ENCODE data around the gene EOGT.

Gene EOGT

GRCh38 chr3:68972358-68972979 lies 41.0 kb downstream of the EOGT start:
- peak; percentile 93 for TF ChIP-seq CTCF (IDR thresholded peaks at IDR 0.05; ENCODE audit: low read length, missing control alignments)
- peak; percentile 68 for DNase-seq (ENCODE audit: low read depth)
- H3K4me3 ChIP-seq (replicated peaks; ENCODE audit: low read depth, low read length): no peak overlapping the region

GRCh38 chr3:68964694-68965093 lies 48.8 kb downstream of the EOGT start:
- TF ChIP-seq CTCF (IDR thresholded peaks at IDR 0.05; ENCODE audit: low read length, missing control alignments): no peak
- H3K4me3 ChIP-seq (replicated peaks; ENCODE audit: low read depth, low read length): no peak overlapping the region
- no peak for DNase-seq (ENCODE audit: low read depth)

GRCh38 chr3:68963891-68964290 lies 49.6 kb downstream of the EOGT start:
- no peak for DNase-seq (ENCODE audit: low read depth)
- no peak for TF ChIP-seq CTCF (IDR thresholded peaks at IDR 0.05; ENCODE audit: low read length, missing control alignments)
- no peak overlapping the region for H3K4me3 ChIP-seq (replicated peaks; ENCODE audit: low read depth, low read length)

- no peak overlapping the region for H3K4me3 ChIP-seq (replicated peaks; ENCODE audit: low read depth, low read length)
- no peak for DNase-seq (ENCODE audit: low read depth)
- TF ChIP-seq CTCF (IDR thresholded peaks at IDR 0.05; ENCODE audit: low read length, missing control alignments): no peak
These were observed 50.1 kb downstream of the EOGT start for GRCh38 chr3:68963376-68963775.

GRCh38 chr3:68958932-68959331 lies 54.6 kb downstream of the EOGT start:
- no peak for TF ChIP-seq CTCF (IDR thresholded peaks at IDR 0.05; ENCODE audit: low read length, missing control alignments)
- DNase-seq (ENCODE audit: low read depth): no peak
- H3K4me3 ChIP-seq (replicated peaks; ENCODE audit: low read depth, low read length): no peak overlapping the region

- H3K4me3 ChIP-seq (replicated peaks; ENCODE audit: low read depth, low read length): no peak overlapping the region
- no peak for DNase-seq (ENCODE audit: low read depth)
- TF ChIP-seq CTCF (IDR thresholded peaks at IDR 0.05; ENCODE audit: low read length, missing control alignments): no peak
These were observed 55.6 kb downstream of the EOGT start for GRCh38 chr3:68957895-68958294.

- TF ChIP-seq CTCF (IDR thresholded peaks at IDR 0.05; ENCODE audit: low read length, missing control alignments): no peak
These were observed 59.6 kb downstream of the EOGT start for GRCh38 chr3:68953816-68954444.

More at GRCh38 chr3:68953816-68954444, 59.6 kb downstream of the EOGT start:
- H3K4me3 ChIP-seq (replicated peaks; ENCODE audit: low read depth, low read length): no peak overlapping the region
- DNase-seq (ENCODE audit: low read depth): no peak
